Keratinocyte (primary cell): ENCODE data around the gene DIP2C. TPM values are rescaled to one million over a fixed set of nuclear protein-coding genes. Genes with fewer than 3 reads are reported as not detected.
A peak's percentile ranks its signal among the peaks of the same experiment; 100 is the strongest.

Source experiments
- DNase-seq: peaks from one replicate; pipeline ENCODE4 v3.0.0-alpha.2; 2011; ENCODE audit warnings: low read depth, missing footprints, low spot score
- FAIRE-seq: peaks from 2 replicates; lab custom pipeline; 2011; peaks lifted over from hg19 to GRCh38; lab: Jason Lieb, UNC
- H2AFZ ChIP-seq: 2 replicates; pipeline ENCODE4 v1.6.0; 2012; ENCODE audit warnings: low read length, control low read depth, inconsistent platforms; ENCODE audit not compliant: control insufficient read depth
- H3K27ac ChIP-seq: 2 replicates; pipeline ENCODE4 v1.5.1; 2011; ENCODE audit warnings: low read length; ENCODE audit not compliant: control insufficient read depth, insufficient read depth
- H3K27me3 ChIP-seq: 3 replicates; pipeline ENCODE4 v1.6.0; 2011; ENCODE audit warnings: low read length; ENCODE audit not compliant: control insufficient read depth, insufficient read depth; ENCODE audit errors: extremely low read depth
- H3K36me3 ChIP-seq, 2 experiments: 2 replicates in 1 of 2; 3 replicates in 1 of 2; pipeline ENCODE4 v1.5.1; 2011; ENCODE audit warnings: low read length in 2 of 2, mild to moderate bottlenecking in 1 of 2; ENCODE audit not compliant: control insufficient read depth in 2 of 2, insufficient read depth in 2 of 2; ENCODE audit errors: extremely low read depth in 1 of 2
- H3K4me1 ChIP-seq: 3 replicates; pipeline ENCODE4 v1.5.1; 2011; ENCODE audit warnings: low read length; ENCODE audit not compliant: control insufficient read depth, insufficient read depth; ENCODE audit errors: extremely low read depth
- H3K4me2 ChIP-seq: 3 replicates; pipeline ENCODE4 v1.6.0; 2011; ENCODE audit warnings: low read depth, low read length; ENCODE audit not compliant: control insufficient read depth, insufficient read depth; ENCODE audit errors: extremely low read depth
- H3K4me3 ChIP-seq, 3 experiments: fragments of 200-600 bp in 1 of 3; sonication (generic) in 1 of 3; 2 replicates in 2 of 3; 3 replicates in 1 of 3; pipeline ENCODE4 v1.5.1; 2011 to 2016; ENCODE audit warnings: low read length in 3 of 3, mild to moderate bottlenecking in 3 of 3, control low read depth in 2 of 3, inconsistent platforms in 1 of 3, low read depth in 1 of 3, mixed read lengths in 1 of 3, mixed run types in 1 of 3, moderate library complexity in 1 of 3; ENCODE audit not compliant: control insufficient read depth in 2 of 3, insufficient read depth in 2 of 3; ENCODE audit errors: extremely low read depth in 1 of 3
- H3K79me2 ChIP-seq: 2 replicates; pipeline ENCODE4 v1.6.0; 2012; ENCODE audit warnings: low read length; ENCODE audit not compliant: control insufficient read depth, insufficient read depth
- H3K9ac ChIP-seq: 3 replicates; pipeline ENCODE4 v1.6.0; 2011; ENCODE audit warnings: low read length; ENCODE audit not compliant: control insufficient read depth, insufficient read depth; ENCODE audit errors: extremely low read depth
- H3K9me1 ChIP-seq: 3 replicates; pipeline ENCODE4 v1.6.0; 2011; ENCODE audit warnings: low read length; ENCODE audit not compliant: control insufficient read depth, insufficient read depth; ENCODE audit errors: extremely low read depth
- H3K9me3 ChIP-seq: 2 replicates; pipeline ENCODE4 v1.5.1; 2012; ENCODE audit warnings: low read depth, low read length; ENCODE audit not compliant: control insufficient read depth
- H4K20me1 ChIP-seq: 3 replicates; pipeline ENCODE4 v1.6.0; 2011; ENCODE audit warnings: low read length; ENCODE audit not compliant: control insufficient read depth, insufficient read depth; ENCODE audit errors: extremely low read depth
- EZH2 ChIP-seq: IDR thresholded peaks from one replicate; pipeline ENCODE4 v1.6.1; 2012; ENCODE audit warnings: inconsistent platforms, mild to moderate bottlenecking, low read length, moderate library complexity
- dilution Hi-C: fragments of 300-500 bp; cut with MboI; formaldehyde crosslinking; loops from one replicate; pipeline ENCODE4 v1.7.0; 2020; ENCODE audit warnings: low sequenced_read_pairs; ENCODE audit not compliant: extremely low pct_ligation_motif_present
- polyA plus RNA-seq, 5 experiments: library from polyadenylated mRNA; depleted of rRNA in 3 of 5; stranded (reverse) in 3 of 5; stranded (forward) in 1 of 5; unstranded in 1 of 5; fragments of >200 nt; gene quantifications; 1 replicate in 1 of 5; 2 replicates in 3 of 5; 3 replicates in 1 of 5; pipeline versions ENCODE4 v1.2.1 to v1.2.3, GENCODE V29; 2011 to 2012; ENCODE audit warnings: missing spikeins in 2 of 5, low read depth in 1 of 5, low replicate concordance in 1 of 5
- TF ChIP-seq, protein P1 (sequence below), 3 experiments: IDR thresholded peaks in 1 of 3; conservative IDR thresholded peaks in 1 of 3; optimal IDR thresholded peaks in 1 of 3; 2 replicates in 2 of 3; 3 replicates in 1 of 3; pipeline versions ENCODE3 to v1.5.1; 2011; ENCODE audit warnings: low read length in 3 of 3, mild to moderate bottlenecking in 3 of 3, moderate library complexity in 2 of 3, control low read depth in 1 of 3, inconsistent platforms in 1 of 3; ENCODE audit not compliant: insufficient read depth in 2 of 3; ENCODE audit errors: extremely low read depth in 1 of 3

DIP2C gene
- polyA plus RNA-seq, 1 donor (not counting 4 experiments of a cell fraction or from before 2014, with no cell fraction given) = 1.3 TPM

DNA sequence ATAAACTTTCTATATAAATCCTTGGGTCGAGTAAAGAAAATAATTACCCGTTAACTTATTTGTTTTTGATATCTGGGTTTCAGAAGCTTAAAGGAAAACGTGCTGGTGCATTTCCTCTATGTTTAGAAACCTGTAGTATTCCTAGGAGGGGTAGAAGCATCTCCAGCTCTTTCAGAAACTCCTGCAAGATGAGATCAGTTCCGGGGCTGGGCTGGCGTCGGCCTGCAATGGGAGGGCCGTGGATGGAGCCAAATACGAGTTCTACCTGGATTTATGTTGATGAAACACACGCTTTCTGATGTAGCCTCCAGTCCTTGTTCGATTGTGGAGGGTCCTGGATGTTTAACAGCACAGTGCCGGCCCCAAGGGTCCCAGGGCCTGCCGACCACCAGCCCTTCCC lies 35.8 kb upstream of the DIP2C start:
- Histone ChIP-seq H2AFZ (peak overlapping the region; percentile 22), H3K4me2 (no peak overlapping the region), H3K79me2 (no peaks in the 10 kb centered on the region), H3K4me1 (no peaks in the 10 kb centered on the region), H3K27ac (no peak overlapping the region), H3K4me3 (no peak overlapping the region), H3K36me3 (no peaks in the 10 kb centered on the region), H3K9me1 (no peaks in the 10 kb centered on the region), H4K20me1 (no peaks in the 10 kb centered on the region), H3K27me3 (no peaks in the 10 kb centered on the region), H3K9ac (no peak overlapping the region), H3K9me3 (peaks cover 2% of the 10 kb centered on the region)
- FAIRE-seq (no peak), DNase-seq (no peak)
- dilution Hi-C loops = no loop called here
- TF ChIP-seq EZH2 = no peak
- TF ChIP-seq, protein P1, sequence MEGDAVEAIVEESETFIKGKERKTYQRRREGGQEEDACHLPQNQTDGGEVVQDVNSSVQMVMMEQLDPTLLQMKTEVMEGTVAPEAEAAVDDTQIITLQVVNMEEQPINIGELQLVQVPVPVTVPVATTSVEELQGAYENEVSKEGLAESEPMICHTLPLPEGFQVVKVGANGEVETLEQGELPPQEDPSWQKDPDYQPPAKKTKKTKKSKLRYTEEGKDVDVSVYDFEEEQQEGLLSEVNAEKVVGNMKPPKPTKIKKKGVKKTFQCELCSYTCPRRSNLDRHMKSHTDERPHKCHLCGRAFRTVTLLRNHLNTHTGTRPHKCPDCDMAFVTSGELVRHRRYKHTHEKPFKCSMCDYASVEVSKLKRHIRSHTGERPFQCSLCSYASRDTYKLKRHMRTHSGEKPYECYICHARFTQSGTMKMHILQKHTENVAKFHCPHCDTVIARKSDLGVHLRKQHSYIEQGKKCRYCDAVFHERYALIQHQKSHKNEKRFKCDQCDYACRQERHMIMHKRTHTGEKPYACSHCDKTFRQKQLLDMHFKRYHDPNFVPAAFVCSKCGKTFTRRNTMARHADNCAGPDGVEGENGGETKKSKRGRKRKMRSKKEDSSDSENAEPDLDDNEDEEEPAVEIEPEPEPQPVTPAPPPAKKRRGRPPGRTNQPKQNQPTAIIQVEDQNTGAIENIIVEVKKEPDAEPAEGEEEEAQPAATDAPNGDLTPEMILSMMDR (optimal IDR thresholded peaks at IDR 0.05 in 1 of 3, IDR thresholded peaks at IDR 0.05 in 1 of 3, conservative IDR thresholded peaks at IDR 0.05 in 1 of 3; ENCODE audit: extremely low read depth in 1 of 3, insufficient read depth in 2 of 3, low read length in 3 of 3) = no peak

DNA sequence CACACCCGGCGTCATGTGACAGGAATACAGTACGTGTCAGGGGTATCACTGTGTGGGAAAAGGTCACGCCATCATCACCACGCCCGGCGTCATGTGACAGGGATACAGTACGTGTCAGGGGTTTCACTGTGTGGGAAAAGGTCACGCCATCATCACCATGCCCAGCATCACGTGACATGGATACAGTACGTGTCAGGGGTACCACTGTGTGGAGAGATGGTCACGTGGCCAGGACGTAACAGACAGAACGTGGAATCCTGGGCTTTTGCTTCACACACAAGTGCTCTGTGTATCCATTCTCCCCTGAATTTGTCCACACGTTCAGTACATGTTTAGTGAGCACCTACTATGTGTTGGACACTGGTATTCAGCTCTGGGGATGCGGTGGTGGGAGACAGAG lies 34.5 kb upstream of the DIP2C start:
- FAIRE-seq = no peak

More for the DNA sequence above, 34.5 kb upstream of the DIP2C start:
- Histone ChIP-seq H3K36me3 (no peaks in the 10 kb centered on the region), H3K79me2 (no peaks in the 10 kb centered on the region), H3K27me3 (no peaks in the 10 kb centered on the region), H4K20me1 (no peaks in the 10 kb centered on the region), H3K4me1 (no peaks in the 10 kb centered on the region), H3K4me2 (no peak overlapping the region), H3K9me1 (no peaks in the 10 kb centered on the region), H2AFZ (no peak overlapping the region), H3K9ac (no peak overlapping the region), H3K27ac (no peak overlapping the region), H3K4me3 (no peak overlapping the region), H3K9me3 (peaks cover 2% of the 10 kb centered on the region)
- DNase-seq = no peak
- TF ChIP-seq, protein P1 (optimal IDR thresholded peaks at IDR 0.05 in 1 of 3, IDR thresholded peaks at IDR 0.05 in 1 of 3, conservative IDR thresholded peaks at IDR 0.05 in 1 of 3; ENCODE audit: extremely low read depth in 1 of 3, insufficient read depth in 2 of 3, low read length in 3 of 3) = no peak
- TF ChIP-seq EZH2 = no peak
- dilution Hi-C loops = no loop called here
